HEK293 (cell line): Measurements from ENCODE around the gene AASDH.

Experiments
- BCL6B ChIP-seq: fragments of 450-650 bp; formaldehyde crosslinking; IDR thresholded peaks from 2 replicates; pipeline ENCODE4 v1.5.1; 2017; ENCODE audit warnings: missing biosample characterization, missing genetic modification characterization
- HOXA7 ChIP-seq: sonication (generic); formaldehyde crosslinking; IDR thresholded peaks from 2 replicates; pipeline ENCODE4 v1.8.1; 2022; ENCODE audit warnings: missing genetic modification reagents, borderline replicate concordance
- HOXC10 ChIP-seq: sonication (generic); formaldehyde crosslinking; IDR thresholded peaks from 2 replicates; pipeline ENCODE4 v1.8.1; 2023; ENCODE audit warnings: mild to moderate bottlenecking, missing genetic modification reagents
- KLF16 ChIP-seq: fragments of 450-650 bp; formaldehyde crosslinking; IDR thresholded peaks from 2 replicates; pipeline ENCODE4 v1.5.1; 2017; ENCODE audit warnings: missing biosample characterization, missing genetic modification characterization
- PRDM10 ChIP-seq: fragments of 450-650 bp; formaldehyde crosslinking; IDR thresholded peaks from 2 replicates; pipeline ENCODE4 v1.5.1; 2016; ENCODE audit warnings: missing biosample characterization, missing genetic modification characterization
- REPIN1 ChIP-seq: fragments of 450-650 bp; formaldehyde crosslinking; IDR thresholded peaks from 2 replicates; pipeline ENCODE4 v1.5.1; 2017; ENCODE audit warnings: missing biosample characterization, missing genetic modification characterization, low read depth
- REST ChIP-seq: fragments of 450-650 bp; formaldehyde crosslinking; IDR thresholded peaks from 2 replicates; pipeline ENCODE4 v1.5.1; 2016; ENCODE audit warnings: missing biosample characterization, missing genetic modification characterization
- SCRT1 ChIP-seq: fragments of 450-650 bp; formaldehyde crosslinking; IDR thresholded peaks from 2 replicates; pipeline ENCODE4 v1.5.1; 2016; ENCODE audit warnings: missing biosample characterization, missing genetic modification characterization, borderline replicate concordance
- YY1 ChIP-seq: fragments of 450-650 bp; formaldehyde crosslinking; IDR thresholded peaks from 2 replicates; pipeline ENCODE4 v1.5.1; 2018; ENCODE audit warnings: missing biosample characterization, missing genetic modification characterization
- ZBTB49 ChIP-seq: fragments of 450-650 bp; formaldehyde crosslinking; IDR thresholded peaks from 2 replicates; pipeline ENCODE4 v1.5.1; 2016; ENCODE audit warnings: missing biosample characterization, missing genetic modification characterization, low read depth
- ZNF138 ChIP-seq: fragments of 450-650 bp; formaldehyde crosslinking; IDR thresholded peaks from 2 replicates; pipeline ENCODE4 v1.5.1; 2016; ENCODE audit warnings: missing biosample characterization, missing genetic modification characterization, borderline replicate concordance
- ZNF148 ChIP-seq: fragments of 450-650 bp; formaldehyde crosslinking; IDR thresholded peaks from 2 replicates; pipeline ENCODE4 v1.5.0; 2017; ENCODE audit warnings: missing biosample characterization, missing genetic modification characterization, borderline replicate concordance
- ZNF274 ChIP-seq, 2 experiments: fragments of 200-500 bp in 1 of 2; fragments of 450-650 bp in 1 of 2; sonication (Bioruptor generic) in 1 of 2; formaldehyde crosslinking in 1 of 2; IDR thresholded peaks; 2 replicates each; pipeline versions ENCODE4 v1.5.1 to v1.6.1; 2014 to 2016; ENCODE audit warnings: borderline replicate concordance in 1 of 2, inconsistent platforms in 1 of 2, low read length in 1 of 2, missing biosample characterization in 1 of 2, missing genetic modification characterization in 1 of 2
- ZNF335 ChIP-seq: fragments of 450-650 bp; formaldehyde crosslinking; conservative IDR thresholded peaks from 2 replicates; pipeline ENCODE4 v1.5.1; 2016; ENCODE audit warnings: missing biosample characterization, missing genetic modification characterization
- ZNF530 ChIP-seq: fragments of 450-650 bp; formaldehyde crosslinking; IDR thresholded peaks from 2 replicates; pipeline ENCODE4 v1.5.1; 2016; ENCODE audit warnings: low read depth, missing biosample characterization, missing genetic modification characterization
- ZNF548 ChIP-seq: fragments of 450-650 bp; formaldehyde crosslinking; IDR thresholded peaks from 2 replicates; pipeline ENCODE4 v1.5.1; 2016; ENCODE audit warnings: missing biosample characterization, missing genetic modification characterization
- ZNF560 ChIP-seq: fragments of 450-650 bp; formaldehyde crosslinking; IDR thresholded peaks from 2 replicates; pipeline ENCODE4 v1.5.1; 2017; ENCODE audit warnings: missing biosample characterization, missing genetic modification characterization, borderline replicate concordance
- ZNF571 ChIP-seq: fragments of 450-650 bp; formaldehyde crosslinking; IDR thresholded peaks from 2 replicates; pipeline ENCODE4 v1.5.0; 2017; ENCODE audit warnings: missing biosample characterization, missing genetic modification characterization
- ZNF645 ChIP-seq: fragments of 450-650 bp; formaldehyde crosslinking; IDR thresholded peaks from 2 replicates; pipeline ENCODE4; 2016; ENCODE audit warnings: missing biosample characterization, missing genetic modification characterization
- ZSCAN18 ChIP-seq: fragments of 450-650 bp; formaldehyde crosslinking; IDR thresholded peaks from 2 replicates; pipeline ENCODE4 v1.5.1; 2016; ENCODE audit warnings: missing biosample characterization, missing genetic modification characterization

Gene AASDH

GRCh38 chr4:56387023-56388001 is at the start of gene AASDH (continued):
- TF ChIP-seq ZNF148 (no peak), ZNF335 (tag by site-specific recombination) (peak; percentile 86), ZNF560 (tag by site-specific recombination) (no peak), KLF16 (tag by site-specific recombination) (peak; percentile 63; the same call in 1 of the 2 replicates), ZNF548 (no peak; the same call in 1 of the 2 replicates), ZNF530 (tag by site-specific recombination) (no peak), ZNF138 (tag by site-specific recombination) (no peak), HOXA7 (CRISPR knock-in tag) (no peak), PRDM10 (tag by site-specific recombination) (peak; percentile 80), ZBTB49 (tag by site-specific recombination) (no peak), YY1 (tag by site-specific recombination) (no peak), HOXC10 (CRISPR knock-in tag) (no peak), ZSCAN18 (tag by site-specific recombination) (no peak), REST (tag by site-specific recombination) (peak; percentile 37; the same call in 1 of the 2 replicates), ZNF645 (tag by site-specific recombination) (no peak), ZNF571 (tag by site-specific recombination) (no peak), BCL6B (tag by site-specific recombination) (no peak), SCRT1 (no peak), REPIN1 (tag by site-specific recombination) (no peak), ZNF274 (IDR thresholded peaks at IDR 0.05; ENCODE audit: low read length) (no peak), ZNF274 (tag by site-specific recombination; IDR thresholded peaks at IDR 0.05; ENCODE audit: borderline replicate concordance) (no peak)
